Iris pigment epithelial cell (primary cell): ENCODE results near the gene CANT1.
"Not testable (repeated sequence)": the region's sequence is repeated elsewhere in the genome, so short reads cannot be mapped to it uniquely, and the experiment has no call there.

ENCODE experiments used
- DNase-seq: peaks from one replicate; pipeline ENCODE4 v3.0.0-alpha.2; 2011; ENCODE audit warnings: low read depth

Gene CANT1

DNA sequence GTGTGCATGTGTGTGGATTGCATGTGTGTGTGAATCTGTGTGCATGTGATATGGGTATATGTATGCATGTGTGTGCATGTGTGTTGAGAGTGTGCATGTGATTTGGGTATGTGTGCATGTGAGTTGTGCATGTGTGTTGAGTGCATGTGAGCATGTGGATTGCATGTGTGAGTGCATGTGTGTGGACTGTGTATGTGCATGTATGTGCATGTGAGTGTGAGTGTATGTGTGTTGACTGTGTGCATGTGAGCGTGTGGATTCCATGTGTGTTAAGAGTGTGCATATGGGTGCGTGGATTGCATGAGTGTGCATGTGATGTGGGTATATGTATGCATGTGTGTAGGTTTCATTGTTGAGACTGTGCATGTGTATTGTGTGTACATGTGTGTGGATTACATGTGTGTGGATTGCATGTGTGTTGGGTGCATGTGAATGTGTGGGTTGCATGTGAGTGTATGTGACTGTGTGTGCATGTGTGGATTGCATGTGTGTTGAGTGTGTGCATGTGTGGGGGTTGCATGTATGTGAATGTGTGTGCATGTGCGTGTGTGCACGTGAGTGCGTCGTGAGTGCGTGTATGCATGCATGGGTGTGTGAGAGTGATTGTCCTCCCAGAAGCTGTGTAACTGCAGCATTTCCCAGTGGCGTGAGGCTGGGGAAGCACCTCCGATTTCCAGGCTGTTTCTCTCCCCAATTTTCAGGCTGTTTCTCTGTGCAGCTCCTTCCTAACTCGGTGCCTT, 33.8 kb upstream of the CANT1 start:
- no peak for DNase-seq

DNA sequence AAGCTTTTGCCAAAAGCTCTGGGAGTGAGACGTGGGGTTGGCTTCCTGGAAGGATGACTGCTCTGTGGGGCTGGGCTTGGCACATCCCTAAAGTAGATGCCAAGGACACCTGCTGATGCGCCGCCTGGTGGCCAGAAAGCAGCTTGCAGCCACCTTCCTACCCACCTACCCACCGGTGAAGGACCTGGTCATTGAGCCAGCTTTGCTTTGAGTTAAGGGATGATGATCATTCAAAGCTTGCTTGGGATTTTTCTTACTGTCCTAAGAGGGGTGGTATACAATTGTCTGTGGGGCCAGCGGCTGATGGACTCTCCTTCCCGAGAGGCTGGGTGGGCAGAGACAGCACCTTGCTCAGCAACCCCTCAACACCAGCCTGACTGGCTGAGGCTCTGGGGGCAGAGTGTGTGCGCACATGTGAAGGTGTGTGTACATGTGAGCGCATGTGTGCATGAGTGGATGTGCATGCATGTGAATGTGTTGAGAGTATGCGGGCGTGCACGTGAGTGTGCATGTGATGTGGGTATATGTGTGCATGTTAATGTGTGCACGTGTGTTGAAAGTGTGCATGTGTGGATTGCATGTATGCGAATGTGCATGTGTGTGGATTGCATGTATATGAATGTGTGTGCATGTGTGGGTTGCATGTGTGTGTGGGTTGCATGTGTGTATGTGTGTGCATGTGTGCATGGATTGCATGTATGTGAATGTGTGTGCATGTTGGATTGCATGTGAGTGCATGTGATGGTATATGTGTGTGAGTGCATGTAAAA, 33.0 kb upstream of the CANT1 start:
- peak; percentile 44 for DNase-seq

DNA sequence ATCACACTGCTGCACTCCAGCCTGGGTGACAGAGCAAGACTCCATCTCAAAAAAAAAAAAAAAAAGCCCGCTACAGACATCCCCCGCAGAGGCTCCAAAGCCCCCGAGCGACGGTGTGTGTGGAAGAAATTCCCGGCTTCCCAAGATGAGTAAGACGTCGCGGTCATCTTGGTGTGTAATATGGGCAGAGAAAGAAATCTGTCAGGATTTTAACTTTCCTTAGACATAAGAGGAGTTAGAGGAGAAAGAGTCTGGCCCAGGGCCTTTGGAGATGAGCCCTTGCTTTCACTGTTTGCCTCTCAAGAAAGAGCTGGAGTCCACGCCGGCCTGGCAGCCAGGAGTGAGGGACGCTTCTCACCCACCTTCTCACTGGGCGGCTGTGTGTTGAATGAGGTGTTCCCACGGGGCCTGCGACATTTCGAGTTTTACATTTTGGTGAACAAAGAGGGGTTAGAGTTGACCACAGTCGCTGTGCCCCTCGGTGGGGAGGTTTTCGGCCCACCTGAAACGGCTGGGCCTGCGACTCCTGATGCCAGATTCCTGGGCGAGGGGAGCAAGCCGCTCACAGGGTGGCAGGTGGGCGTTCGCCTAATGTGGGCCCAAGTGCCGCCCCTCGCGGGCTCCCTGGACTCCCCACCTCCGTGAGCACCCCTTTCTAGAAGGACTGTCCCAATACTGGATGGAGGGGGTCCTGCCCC, 32.3 kb upstream of the CANT1 start:
- no peak for DNase-seq

DNA sequence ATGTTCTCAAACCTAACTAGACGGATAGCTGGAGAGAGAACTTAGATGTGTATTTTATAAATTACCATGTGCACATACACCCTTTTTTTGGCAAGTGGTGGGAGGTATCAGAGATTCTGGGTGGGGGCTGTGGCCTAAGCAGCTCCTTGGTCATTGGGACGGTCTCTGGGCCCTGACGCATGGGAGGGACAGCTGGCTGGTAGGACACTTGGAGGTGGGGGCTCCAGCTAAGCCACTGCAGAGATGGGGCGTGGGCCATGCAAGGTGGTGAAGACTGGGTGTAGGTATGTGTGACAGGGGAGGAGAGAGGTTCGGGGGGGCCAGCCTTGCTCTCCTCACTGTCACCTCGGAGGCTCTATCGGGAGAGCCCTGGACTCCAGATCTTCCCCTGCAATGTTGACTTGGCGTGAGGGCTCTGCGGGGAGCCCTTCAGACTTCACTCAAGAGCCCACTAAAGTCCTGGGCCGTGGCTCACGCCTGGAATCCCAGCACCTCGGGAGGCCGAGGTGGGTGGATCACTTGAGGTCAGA, 31.5 kb upstream of the CANT1 start:
- no peak for DNase-seq

DNA sequence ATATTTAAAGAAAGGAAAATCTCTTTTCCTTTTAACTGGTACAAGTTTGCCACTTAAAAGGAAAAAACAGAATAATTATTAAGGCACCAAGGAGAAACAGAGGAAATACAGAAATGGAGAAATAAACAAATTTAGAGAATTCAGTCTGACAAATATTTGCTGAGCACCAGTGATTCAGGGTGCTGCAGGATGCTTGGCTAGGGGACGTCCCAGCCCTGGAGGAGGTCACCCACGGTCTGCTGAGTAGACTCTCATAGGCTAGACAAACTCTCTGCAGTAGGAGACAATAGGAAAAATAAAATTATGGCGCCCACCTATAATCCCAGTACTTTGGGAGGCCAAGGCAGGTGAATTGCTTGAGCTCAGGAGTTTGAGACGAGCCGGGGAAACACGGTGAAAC, 30.3 kb upstream of the CANT1 start:
- no peak for DNase-seq

DNA sequence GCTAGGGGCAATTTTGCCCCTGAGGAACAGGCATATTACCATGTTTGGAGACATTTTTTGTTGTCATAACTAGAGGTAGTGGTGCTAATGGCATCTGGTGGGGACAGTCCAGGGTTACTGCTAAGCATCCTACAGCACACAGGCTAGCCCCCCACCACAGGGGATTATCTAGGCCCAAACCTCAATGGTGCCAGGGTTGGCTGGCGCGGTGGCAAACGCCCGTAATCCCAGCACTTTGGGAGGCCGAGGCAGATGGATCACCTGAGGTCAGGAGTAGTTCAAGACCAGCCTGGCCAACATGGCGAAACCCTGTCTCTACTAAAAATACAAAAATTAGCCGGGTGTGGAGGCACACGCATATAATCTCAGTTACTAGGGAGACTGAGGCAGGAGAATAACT, 29.6 kb upstream of the CANT1 start:
- no peak for DNase-seq

DNA sequence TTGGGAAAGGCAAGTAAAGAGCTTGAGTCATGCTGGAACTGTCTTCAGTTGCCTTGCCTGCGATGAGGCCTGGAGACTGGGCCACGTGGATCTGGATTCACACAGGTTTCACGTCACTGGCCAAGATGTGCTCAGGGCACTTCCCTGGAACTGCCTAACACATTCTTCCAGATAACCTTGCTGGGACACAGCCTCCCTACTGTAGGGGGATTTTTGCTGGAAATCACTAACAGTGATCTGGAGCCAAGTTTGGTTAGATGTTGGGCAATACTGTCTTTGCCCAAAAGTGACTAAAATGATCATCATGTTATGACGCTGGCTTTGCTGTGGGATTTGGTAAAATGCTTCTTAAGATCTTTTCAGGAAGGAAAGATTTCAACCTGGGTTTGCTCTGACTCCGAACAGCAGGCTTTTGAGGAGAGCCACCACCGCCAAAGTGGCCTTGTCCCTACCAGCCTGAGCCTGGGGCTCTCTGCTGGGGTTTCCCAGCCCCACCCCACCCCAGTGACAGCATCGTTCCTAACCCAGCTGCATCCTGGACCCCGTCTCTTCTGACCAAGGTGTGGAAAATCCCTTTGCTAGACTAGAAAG, 29.1 kb upstream of the CANT1 start:
- peak; percentile 93 for DNase-seq

DNA sequence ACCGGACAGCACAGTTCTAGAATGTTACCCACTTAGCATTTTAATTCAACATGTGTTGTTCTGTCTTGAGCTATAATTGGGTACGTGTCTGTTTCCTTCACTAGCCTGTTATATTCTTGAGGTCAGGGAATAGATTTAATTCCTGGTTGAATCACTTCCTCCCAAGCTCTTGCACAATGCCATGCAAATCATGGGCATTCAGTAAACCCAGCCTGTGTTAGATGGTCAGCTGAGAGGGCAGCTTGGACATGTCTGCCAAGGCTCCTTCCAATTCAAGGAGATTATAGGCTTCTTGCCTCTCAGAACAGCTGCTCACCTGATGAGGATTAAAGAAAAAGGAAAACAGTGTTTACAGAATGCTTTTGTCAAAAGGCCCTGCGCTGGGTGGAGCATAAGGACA, 27.0 kb upstream of the CANT1 start:
- peak; percentile 93 for DNase-seq

DNA sequence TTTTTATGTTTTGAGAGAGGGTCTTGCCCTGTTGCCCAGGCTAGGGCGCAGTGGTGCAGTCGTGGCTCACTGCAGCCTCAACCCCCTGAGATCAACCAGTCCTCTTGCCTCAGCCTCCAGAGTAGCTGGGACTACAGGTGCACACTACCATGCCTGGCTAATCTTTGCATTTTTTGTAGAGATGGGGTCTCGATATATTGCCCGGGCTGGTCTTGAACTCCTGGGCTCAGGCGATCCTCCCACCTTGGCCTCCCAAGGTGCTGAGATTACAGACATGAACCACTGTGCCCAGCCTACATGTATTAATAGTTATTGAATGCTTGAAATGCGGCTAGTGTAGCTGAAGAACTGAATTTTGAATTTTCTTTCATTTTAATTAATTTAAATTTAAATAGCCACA, 26.6 kb upstream of the CANT1 start:
- no peak for DNase-seq

DNA sequence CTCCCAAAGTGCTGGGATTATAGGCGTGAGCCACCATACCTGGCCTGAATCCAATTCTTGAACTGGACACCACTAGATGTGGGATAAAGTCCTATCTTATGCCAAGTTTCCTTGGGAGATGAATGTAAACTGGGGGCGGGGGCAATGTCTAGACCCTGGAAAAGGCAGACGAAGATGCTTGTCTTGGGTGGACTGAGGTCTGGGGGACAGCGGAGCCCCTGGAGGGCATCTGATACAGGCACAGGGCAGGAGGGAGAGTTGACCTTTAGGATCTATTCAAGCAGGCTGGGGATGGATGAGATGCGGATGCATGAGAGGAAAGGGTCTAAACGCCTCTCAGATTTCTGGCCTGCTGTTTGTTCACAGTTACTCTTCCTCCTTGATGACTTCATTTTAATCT, 26.1 kb upstream of the CANT1 start:
- DNase-seq, result no peak

DNA sequence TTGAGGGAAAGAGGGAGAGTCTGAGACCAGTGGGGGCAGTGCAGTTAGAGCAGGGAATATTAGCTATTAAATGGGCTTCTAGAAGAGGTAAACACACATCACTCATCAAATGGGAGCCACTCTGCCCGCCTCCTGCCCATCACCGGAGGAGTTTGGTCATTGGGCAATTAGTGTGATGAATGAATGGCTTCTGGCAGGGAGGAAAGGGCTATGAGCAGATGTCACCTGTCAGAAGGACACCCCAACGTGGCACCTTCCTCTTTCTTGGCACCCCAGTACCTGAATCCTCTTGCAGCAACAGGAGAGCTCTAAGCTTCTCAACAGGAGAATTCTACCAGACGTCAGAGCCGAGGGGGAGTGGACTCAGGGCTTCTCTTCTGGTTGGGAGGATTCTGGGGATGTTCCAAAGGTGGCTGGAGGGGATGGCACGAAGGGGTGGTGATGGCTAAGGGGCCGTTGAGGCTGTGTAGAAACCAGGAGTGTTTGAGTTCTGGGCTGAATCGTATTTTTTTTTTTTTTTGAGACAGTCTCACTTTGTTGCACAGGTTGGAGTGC, 25.4 kb upstream of the CANT1 start:
- no peak for DNase-seq

DNA sequence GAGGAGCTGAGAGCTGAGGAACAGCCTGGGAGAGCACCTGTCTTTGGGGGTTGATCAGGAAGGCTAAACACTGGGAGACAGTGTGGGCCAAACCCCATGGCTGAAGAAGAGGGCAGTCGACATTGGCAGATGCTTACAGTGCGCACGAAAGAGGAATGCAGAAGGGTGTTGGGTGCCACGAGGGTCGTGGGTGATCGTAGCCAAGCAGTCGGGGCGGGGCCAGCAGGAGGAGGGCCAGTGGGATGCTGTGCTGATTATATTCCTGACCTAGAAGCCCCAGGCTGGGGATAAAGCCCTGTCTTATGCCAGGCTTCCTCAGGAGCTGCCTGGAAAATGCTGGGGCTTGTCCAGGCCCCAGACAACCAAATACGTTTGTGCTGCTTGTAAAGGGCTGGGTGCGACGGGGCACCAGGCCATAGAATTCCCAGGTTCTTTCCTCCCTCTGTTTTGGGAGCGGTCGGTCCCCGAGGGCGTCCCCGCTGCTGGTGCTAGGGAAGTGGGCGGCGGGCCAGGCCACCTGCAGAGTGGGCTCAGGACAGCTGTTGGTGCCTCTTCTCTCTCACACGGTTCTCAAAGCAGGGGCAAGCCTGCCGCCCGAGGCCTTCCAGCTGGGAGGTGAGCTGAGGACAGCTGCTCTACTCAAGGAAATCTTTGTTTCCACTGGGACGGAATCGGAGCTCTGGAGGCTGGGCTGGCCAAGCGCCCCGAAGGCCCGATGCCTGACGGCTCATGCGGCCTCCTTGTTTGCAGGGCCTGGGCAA, 24.4 kb upstream of the CANT1 start:
- DNase-seq, result no peak

DNA sequence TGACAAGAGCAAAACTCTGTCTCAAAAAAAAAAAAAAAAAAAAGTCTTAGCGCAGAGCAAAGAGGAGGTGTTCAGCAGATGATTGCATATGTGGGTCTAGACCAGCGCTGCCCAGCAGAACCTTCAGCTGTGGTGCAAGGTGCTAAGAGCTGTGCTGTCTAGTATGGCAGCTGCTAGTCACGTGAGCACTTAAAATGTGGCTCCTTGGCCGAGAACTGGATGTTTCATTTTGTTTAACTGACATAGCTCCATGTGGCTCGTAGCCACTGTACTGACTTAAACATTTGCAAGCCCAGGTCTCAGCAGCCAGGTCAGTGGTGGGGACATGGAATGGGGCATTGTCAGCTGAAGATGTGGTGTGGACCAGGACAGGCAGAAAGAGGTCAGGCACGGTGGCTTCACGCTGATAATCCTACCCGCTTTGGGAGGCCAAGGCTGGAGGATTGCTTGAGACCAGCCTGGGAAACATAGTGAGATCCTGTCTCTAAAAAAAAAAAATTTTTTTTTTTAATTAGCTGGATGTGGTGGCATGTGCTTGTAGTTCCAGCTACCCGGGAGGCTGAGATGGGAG, 23.6 kb upstream of the CANT1 start:
- no peak for DNase-seq

DNA sequence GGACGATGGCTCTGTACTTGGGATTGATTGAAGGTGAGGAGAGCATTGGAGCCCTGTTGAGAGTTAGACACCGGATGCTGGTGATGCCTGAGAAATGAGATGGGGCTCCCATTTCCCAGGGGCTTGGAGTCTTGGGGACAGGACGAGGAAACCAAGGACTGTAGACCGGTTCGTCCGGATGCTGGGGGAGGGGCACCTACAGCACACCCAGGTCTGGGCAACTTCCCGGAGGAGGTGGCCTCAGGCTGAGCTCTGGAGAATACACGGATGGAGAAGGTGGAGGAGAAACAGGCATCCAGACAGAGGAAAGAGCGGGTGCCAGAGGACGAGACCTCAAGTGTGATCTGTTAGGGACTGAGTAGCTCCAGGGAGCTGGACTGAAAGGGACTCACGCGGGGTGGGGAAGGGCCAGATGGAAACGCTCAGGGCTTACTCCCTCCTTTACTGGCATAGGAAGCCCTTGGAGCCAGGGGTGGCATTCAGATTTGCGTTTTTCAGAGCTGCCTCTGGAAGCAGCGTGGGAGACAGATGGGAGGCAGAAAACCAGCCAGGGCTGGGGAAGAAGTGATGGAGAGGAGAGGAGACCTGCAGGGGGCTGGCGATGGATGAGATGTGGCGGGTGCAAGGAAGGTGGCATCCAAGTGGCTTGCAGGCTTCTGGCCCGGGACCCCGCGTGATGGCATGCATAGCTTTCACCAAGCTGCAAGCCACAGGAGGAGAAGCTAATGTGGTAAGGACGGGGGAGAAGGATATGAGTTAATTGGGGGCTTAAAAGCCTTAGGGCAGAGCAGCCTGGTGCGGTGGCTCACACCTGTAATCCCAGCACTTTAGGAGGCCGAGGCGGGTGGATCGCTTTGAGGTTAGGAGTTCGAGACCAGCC, 22.7 kb upstream of the CANT1 start:
- no peak for DNase-seq

DNA sequence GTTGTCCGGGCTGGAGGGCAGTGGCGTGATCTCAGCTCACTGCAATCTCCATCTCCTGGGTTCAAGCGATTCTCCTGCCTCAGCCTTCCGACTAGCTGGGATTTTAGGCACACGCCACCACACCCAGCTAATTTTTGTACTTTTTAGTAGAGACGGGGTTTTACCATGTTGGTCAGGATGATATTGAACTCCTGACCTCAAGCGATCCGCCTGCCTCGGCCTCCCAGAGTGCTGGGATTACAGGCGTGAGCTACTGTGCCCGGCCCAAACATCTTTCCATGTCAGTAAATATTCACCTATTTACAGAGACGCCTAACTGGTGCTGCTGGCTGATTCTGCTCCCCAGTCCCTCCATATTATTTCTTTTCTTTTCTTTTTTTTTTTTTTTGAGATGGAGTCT, 21.1 kb upstream of the CANT1 start:
- not testable (repeated sequence) for DNase-seq

DNA sequence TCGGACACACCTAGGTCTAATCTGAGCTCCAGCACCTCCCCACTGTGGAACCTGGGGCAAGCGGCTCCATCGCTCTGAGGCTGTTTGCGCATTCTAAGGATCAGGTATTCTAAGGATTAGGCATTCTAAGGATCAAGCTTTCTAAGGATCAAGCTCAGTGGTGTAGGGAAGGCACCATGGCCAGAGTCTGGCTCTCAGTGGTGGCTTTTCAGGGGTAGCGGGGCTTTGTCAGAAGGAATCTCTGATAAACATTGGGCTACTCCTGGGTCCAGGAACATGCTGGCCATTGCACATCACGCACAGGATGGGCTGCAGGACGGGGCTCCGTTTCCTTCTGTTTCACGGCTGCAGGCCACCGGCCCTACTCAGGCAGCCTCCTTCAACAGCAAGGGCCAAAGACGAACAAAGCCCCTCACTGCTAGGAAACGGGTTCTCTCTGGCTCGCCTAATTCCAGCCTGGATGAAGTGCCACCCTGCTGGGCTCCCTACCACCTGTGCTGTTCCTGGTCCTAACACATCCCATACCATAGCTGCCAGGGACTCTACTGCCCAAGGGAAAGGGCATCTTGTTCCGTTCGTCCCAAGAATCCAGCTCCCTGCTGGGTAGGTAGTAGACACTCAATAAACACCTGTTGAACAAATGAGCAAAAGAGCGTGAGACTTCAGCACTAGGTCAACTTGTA, 19.9 kb upstream of the CANT1 start:
- DNase-seq, result no peak

DNA sequence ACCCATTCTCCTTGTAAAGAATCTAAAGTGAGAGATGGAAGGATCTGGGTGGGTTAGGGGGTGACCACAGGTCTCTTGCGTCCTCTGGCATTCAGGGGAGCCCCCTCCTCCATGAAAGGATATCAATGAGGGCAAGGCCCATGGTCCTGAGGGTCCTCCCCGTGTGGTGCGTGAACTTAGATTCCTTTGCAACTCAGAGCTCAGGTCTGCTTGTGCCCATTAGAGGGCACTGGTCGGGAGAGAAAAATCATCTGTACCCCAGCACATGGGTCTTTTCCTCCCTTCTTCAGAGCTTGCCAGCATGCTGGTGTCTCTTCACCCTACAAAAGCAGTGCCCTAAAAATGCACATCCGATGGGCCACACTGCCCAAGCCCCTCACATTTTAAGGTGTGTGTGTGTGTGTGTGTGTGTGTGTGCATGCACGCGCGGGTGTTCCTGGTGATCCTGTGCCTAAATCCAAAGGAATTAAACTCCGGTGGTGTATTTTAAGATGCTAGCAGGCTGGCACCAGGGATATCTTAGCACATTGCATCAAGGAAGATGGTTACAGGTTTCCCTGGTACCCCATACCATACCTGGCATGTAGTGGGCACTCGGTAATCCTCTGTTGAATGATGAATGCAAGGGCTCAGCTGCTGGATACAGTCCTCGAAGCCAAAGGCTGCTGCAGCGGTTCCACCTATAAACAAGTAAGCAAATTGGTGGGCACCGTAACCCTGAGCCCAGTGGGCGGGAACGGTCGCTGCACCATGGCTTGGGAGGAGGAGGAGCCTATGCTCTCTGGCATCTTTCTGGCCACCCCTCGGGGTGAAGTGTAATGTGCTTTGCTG, 19.1 kb upstream of the CANT1 start:
- DNase-seq, result no peak

DNA sequence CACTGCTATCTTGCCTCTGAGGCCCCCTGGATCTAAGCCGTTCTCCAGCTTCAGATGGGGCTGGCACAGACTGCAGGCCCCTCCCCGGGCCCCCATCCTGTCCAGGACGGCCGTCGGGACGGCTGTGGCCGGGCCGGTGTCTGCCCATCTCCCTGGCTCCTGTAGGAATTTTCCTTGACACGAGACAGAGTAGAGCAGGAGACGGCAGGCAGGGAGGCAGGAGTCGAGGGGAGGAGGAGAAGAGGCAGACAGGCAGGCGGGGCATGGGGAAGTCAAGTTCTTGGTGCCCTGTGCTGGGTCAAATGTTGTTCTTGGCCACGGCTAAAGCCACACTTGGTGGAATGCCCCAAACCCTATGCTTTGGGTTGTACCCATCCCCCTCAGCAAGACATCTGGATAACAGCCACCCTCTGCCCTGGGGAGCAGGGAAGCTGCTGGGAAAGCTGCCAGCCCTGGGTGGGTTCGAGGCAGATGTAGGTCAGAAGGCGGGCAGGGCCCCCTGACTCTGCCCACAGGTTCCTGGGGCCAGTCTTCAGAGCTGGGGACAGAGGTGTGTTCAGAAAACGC, 18.4 kb upstream of the CANT1 start:
- no peak for DNase-seq
